ENCODE measurements around the gene PCDHB2.
"Not testable (repeated sequence)": the region's sequence is repeated elsewhere in the genome, so short reads cannot be mapped to it uniquely, and the experiment has no call there.

DNA sequence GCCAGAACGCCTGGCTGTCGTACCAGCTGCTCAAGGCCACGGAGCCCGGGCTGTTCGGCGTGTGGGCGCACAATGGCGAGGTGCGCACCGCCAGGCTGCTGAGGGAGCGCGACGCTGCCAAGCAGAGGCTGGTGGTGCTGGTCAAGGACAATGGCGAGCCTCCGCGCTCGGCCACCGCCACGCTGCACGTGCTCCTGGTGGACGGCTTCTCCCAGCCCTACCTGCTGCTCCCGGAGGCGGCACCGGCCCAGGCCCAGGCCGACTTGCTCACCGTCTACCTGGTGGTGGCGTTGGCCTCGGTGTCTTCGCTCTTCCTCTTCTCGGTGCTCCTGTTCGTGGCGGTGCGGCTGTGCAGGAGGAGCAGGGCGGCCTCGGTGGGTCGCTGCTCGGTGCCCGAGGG, 2.2 kb downstream of the PCDHB2 start:
- TF ChIP-seq EZH2 (IDR thresholded peaks at IDR 0.05; ENCODE audit: low read length): not testable (repeated sequence)
- TF ChIP-seq, protein P1, sequence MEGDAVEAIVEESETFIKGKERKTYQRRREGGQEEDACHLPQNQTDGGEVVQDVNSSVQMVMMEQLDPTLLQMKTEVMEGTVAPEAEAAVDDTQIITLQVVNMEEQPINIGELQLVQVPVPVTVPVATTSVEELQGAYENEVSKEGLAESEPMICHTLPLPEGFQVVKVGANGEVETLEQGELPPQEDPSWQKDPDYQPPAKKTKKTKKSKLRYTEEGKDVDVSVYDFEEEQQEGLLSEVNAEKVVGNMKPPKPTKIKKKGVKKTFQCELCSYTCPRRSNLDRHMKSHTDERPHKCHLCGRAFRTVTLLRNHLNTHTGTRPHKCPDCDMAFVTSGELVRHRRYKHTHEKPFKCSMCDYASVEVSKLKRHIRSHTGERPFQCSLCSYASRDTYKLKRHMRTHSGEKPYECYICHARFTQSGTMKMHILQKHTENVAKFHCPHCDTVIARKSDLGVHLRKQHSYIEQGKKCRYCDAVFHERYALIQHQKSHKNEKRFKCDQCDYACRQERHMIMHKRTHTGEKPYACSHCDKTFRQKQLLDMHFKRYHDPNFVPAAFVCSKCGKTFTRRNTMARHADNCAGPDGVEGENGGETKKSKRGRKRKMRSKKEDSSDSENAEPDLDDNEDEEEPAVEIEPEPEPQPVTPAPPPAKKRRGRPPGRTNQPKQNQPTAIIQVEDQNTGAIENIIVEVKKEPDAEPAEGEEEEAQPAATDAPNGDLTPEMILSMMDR (optimal IDR thresholded peaks at IDR 0.05 in 1 of 3, IDR thresholded peaks at IDR 0.05 in 1 of 3, conservative IDR thresholded peaks at IDR 0.05 in 1 of 3; ENCODE audit: extremely low read depth in 1 of 3, insufficient read depth in 2 of 3, low read length in 3 of 3): not testable (repeated sequence)

Measured in keratinocyte (primary cell).